Measurements from ENCODE around the gene SBF2. TPM values are rescaled to one million over a fixed set of nuclear protein-coding genes. Genes with fewer than 3 reads are reported as not detected.
A peak's percentile ranks its signal among the peaks of the same experiment; 100 is the strongest.

Gene SBF2
- total and polyA plus RNA-seq, 3 experiments from 2014 or later, result 3.7 to 4.3 (median 4.2) TPM

- H3K36me3 Mint-ChIP-seq, result peaks cover 0 to 16% (median 2%) of the 10 kb centered on the region in 3 donors
- no peaks in the 10 kb centered on the region for H3K9me3 Mint-ChIP-seq
- Histone ChIP-seq H3K36me3 (ENCODE audit: insufficient read depth, low read length) (no peaks in the 10 kb centered on the region), H3K9me3 (ENCODE audit: low read length) (no peaks in the 10 kb centered on the region), H3K4me1 (ENCODE audit: insufficient read depth, low read length) (no peaks in the 10 kb centered on the region), H3K27me3 (ENCODE audit: insufficient read depth, low read length, poor library complexity, severe bottlenecking) (no peaks in the 10 kb centered on the region), H3K27ac (ENCODE audit: low read depth, low read length) (no peak overlapping the region), H3K4me3 (ENCODE audit: low read length) (no peak overlapping the region)
- no peak overlapping the region for H3K4me3 Mint-ChIP-seq
- no peaks in the 10 kb centered on the region for H3K27me3 Mint-ChIP-seq
- CTCF ChIA-PET, result no interaction called here
- no peak for DNase-seq
- H3K27ac Mint-ChIP-seq, result no peak overlapping the region
- H3K4me1 Mint-ChIP-seq, result no peaks in the 10 kb centered on the region
- POLR2A ChIA-PET, result no interaction called here
These were observed 518.6 kb downstream of the SBF2 start for GRCh38 chr11:9775398-9775779.

- no peak for DNase-seq
- ChIA-PET POLR2A (no interaction called here), CTCF (no interaction called here)
These were observed 519.2 kb downstream of the SBF2 start for GRCh38 chr11:9774591-9775397.

GRCh38 chr11:9774109-9774508 is 519.9 kb downstream of the SBF2 start:
- Histone ChIP-seq H3K36me3 (ENCODE audit: insufficient read depth, low read length) (no peaks in the 10 kb centered on the region), H3K9me3 (ENCODE audit: low read length) (no peaks in the 10 kb centered on the region), H3K4me3 (ENCODE audit: low read length) (no peak overlapping the region), H3K4me1 (ENCODE audit: insufficient read depth, low read length) (no peaks in the 10 kb centered on the region), H3K27ac (ENCODE audit: low read depth, low read length) (no peak overlapping the region), H3K27me3 (ENCODE audit: insufficient read depth, low read length, poor library complexity, severe bottlenecking) (no peaks in the 10 kb centered on the region)
- ChIA-PET POLR2A (no interaction called here), CTCF (no interaction called here)
- Mint-ChIP-seq H3K27ac (no peak overlapping the region), H3K4me1 (no peaks in the 10 kb centered on the region), H3K27me3 (no peaks in the 10 kb centered on the region), H3K9me3 (no peaks in the 10 kb centered on the region), H3K4me3 (no peak overlapping the region), H3K36me3 (peaks cover 0 to 4% (median 3%) of the 10 kb centered on the region in 3 donors)
- no peak for DNase-seq

More at GRCh38 chr11:9774591-9775397, 519.2 kb downstream of the SBF2 start:
- H3K4me1 Mint-ChIP-seq, result no peaks in the 10 kb centered on the region
- Histone ChIP-seq H3K9me3 (ENCODE audit: low read length) (no peaks in the 10 kb centered on the region), H3K27ac (ENCODE audit: low read depth, low read length) (no peak overlapping the region), H3K36me3 (ENCODE audit: insufficient read depth, low read length) (no peaks in the 10 kb centered on the region), H3K27me3 (ENCODE audit: insufficient read depth, low read length, poor library complexity, severe bottlenecking) (no peaks in the 10 kb centered on the region), H3K4me3 (ENCODE audit: low read length) (no peak overlapping the region), H3K4me1 (ENCODE audit: insufficient read depth, low read length) (no peaks in the 10 kb centered on the region)
- H3K27me3 Mint-ChIP-seq, result no peaks in the 10 kb centered on the region
- H3K27ac Mint-ChIP-seq, result peak overlapping the region in 1 of 8 donors; percentile 12
- no peak overlapping the region for H3K4me3 Mint-ChIP-seq
- no peaks in the 10 kb centered on the region for H3K9me3 Mint-ChIP-seq
- H3K36me3 Mint-ChIP-seq, result peaks cover 0 to 10% (median 3%) of the 10 kb centered on the region in 3 donors

- Histone ChIP-seq H3K4me1 (ENCODE audit: insufficient read depth, low read length) (no peaks in the 10 kb centered on the region), H3K27ac (ENCODE audit: low read depth, low read length) (no peak overlapping the region), H3K4me3 (ENCODE audit: low read length) (no peak overlapping the region), H3K36me3 (ENCODE audit: insufficient read depth, low read length) (no peaks in the 10 kb centered on the region), H3K27me3 (ENCODE audit: insufficient read depth, low read length, poor library complexity, severe bottlenecking) (no peaks in the 10 kb centered on the region), H3K9me3 (ENCODE audit: low read length) (no peaks in the 10 kb centered on the region)
- H3K4me3 Mint-ChIP-seq, result no peak overlapping the region
- H3K36me3 Mint-ChIP-seq, result peaks cover 0 to 3% (median 3%) of the 10 kb centered on the region in 3 donors
- ChIA-PET CTCF (no interaction called here), POLR2A (no interaction called here)
- no peaks in the 10 kb centered on the region for H3K4me1 Mint-ChIP-seq
- no peaks in the 10 kb centered on the region for H3K27me3 Mint-ChIP-seq
- peak overlapping the region in 1 of 8 donors; percentile 63 for H3K27ac Mint-ChIP-seq
- no peak for DNase-seq
- H3K9me3 Mint-ChIP-seq, result no peaks in the 10 kb centered on the region
These were observed 520.5 kb downstream of the SBF2 start for GRCh38 chr11:9773524-9773923.

- Histone ChIP-seq H3K27ac (ENCODE audit: low read depth, low read length) (no peak overlapping the region), H3K4me1 (ENCODE audit: insufficient read depth, low read length) (no peaks in the 10 kb centered on the region), H3K27me3 (ENCODE audit: insufficient read depth, low read length, poor library complexity, severe bottlenecking) (no peaks in the 10 kb centered on the region), H3K9me3 (ENCODE audit: low read length) (no peaks in the 10 kb centered on the region), H3K36me3 (ENCODE audit: insufficient read depth, low read length) (no peaks in the 10 kb centered on the region), H3K4me3 (ENCODE audit: low read length) (no peak overlapping the region)
- CTCF ChIA-PET, result no interaction called here
- DNase-seq, result no peak
- no peaks in the 10 kb centered on the region for H3K4me1 Mint-ChIP-seq
- H3K4me3 Mint-ChIP-seq, result no peak overlapping the region
- H3K27me3 Mint-ChIP-seq, result no peaks in the 10 kb centered on the region
- POLR2A ChIA-PET, result no interaction called here
- H3K9me3 Mint-ChIP-seq, result no peaks in the 10 kb centered on the region
- H3K36me3 Mint-ChIP-seq, result peaks cover 0 to 3% (median 1%) of the 10 kb centered on the region in 3 donors
- no peak overlapping the region for H3K27ac Mint-ChIP-seq
These were observed 521.8 kb downstream of the SBF2 start for GRCh38 chr11:9772218-9772617.

- Mint-ChIP-seq H3K4me3 (no peak overlapping the region), H3K36me3 (peaks cover 0 to 3% (median 0%) of the 10 kb centered on the region in 3 donors), H3K27me3 (no peaks in the 10 kb centered on the region), H3K4me1 (no peaks in the 10 kb centered on the region), H3K9me3 (no peaks in the 10 kb centered on the region), H3K27ac (peak overlapping the region in 1 of 8 donors; percentile 25)
- DNase-seq, result no peak
- H3K27me3 ChIP-seq (ENCODE audit: insufficient read depth, low read length, poor library complexity, severe bottlenecking), result no peaks in the 10 kb centered on the region
- H3K27ac ChIP-seq (ENCODE audit: low read depth, low read length), result no peak overlapping the region
- no peaks in the 10 kb centered on the region for H3K9me3 ChIP-seq (ENCODE audit: low read length)
- H3K36me3 ChIP-seq (ENCODE audit: insufficient read depth, low read length), result no peaks in the 10 kb centered on the region
- no peaks in the 10 kb centered on the region for H3K4me1 ChIP-seq (ENCODE audit: insufficient read depth, low read length)
- POLR2A ChIA-PET, result no interaction called here
- no peak overlapping the region for H3K4me3 ChIP-seq (ENCODE audit: low read length)
- CTCF ChIA-PET, result no interaction called here
These were observed 522.9 kb downstream of the SBF2 start for GRCh38 chr11:9771071-9771511.

GRCh38 chr11:9769621-9770020 is 524.4 kb downstream of the SBF2 start:
- DNase-seq, result no peak
- no peaks in the 10 kb centered on the region for H3K9me3 ChIP-seq (ENCODE audit: low read length)
- Mint-ChIP-seq H3K36me3 (peaks cover 0 to 1% (median 0%) of the 10 kb centered on the region in 3 donors), H3K9me3 (no peaks in the 10 kb centered on the region), H3K4me3 (no peak overlapping the region), H3K4me1 (no peaks in the 10 kb centered on the region), H3K27me3 (no peaks in the 10 kb centered on the region), H3K27ac (no peak overlapping the region)
- ChIA-PET POLR2A (no interaction called here), CTCF (no interaction called here)
- H3K4me1 ChIP-seq (ENCODE audit: insufficient read depth, low read length), result no peaks in the 10 kb centered on the region
- H3K4me3 ChIP-seq (ENCODE audit: low read length), result no peak overlapping the region
- H3K27ac ChIP-seq (ENCODE audit: low read depth, low read length), result no peak overlapping the region
- H3K27me3 ChIP-seq (ENCODE audit: insufficient read depth, low read length, poor library complexity, severe bottlenecking), result no peaks in the 10 kb centered on the region
- H3K36me3 ChIP-seq (ENCODE audit: insufficient read depth, low read length), result no peaks in the 10 kb centered on the region

- Histone ChIP-seq H3K27me3 (ENCODE audit: insufficient read depth, low read length, poor library complexity, severe bottlenecking) (no peaks in the 10 kb centered on the region), H3K9me3 (ENCODE audit: low read length) (no peaks in the 10 kb centered on the region), H3K36me3 (ENCODE audit: insufficient read depth, low read length) (no peaks in the 10 kb centered on the region), H3K27ac (ENCODE audit: low read depth, low read length) (no peak overlapping the region), H3K4me3 (ENCODE audit: low read length) (no peak overlapping the region), H3K4me1 (ENCODE audit: insufficient read depth, low read length) (no peaks in the 10 kb centered on the region)
- Mint-ChIP-seq H3K4me1 (no peaks in the 10 kb centered on the region), H3K36me3 (peaks cover 0 to 1% (median 0%) of the 10 kb centered on the region in 3 donors), H3K9me3 (no peaks in the 10 kb centered on the region), H3K27ac (no peak overlapping the region), H3K27me3 (no peaks in the 10 kb centered on the region), H3K4me3 (no peak overlapping the region)
- ChIA-PET CTCF (no interaction called here), POLR2A (no interaction called here)
- DNase-seq, result no peak
These were observed 528.5 kb downstream of the SBF2 start for GRCh38 chr11:9765320-9766101.

Data from CD8-positive, alpha-beta memory T cell (primary cell).